NT2/D1 (cell line): Measurements from ENCODE around the gene AQR.

ENCODE experiments used
- YY1 ChIP-seq: IDR thresholded peaks from 2 replicates; pipeline ENCODE4 v1.6.1; 2011; ENCODE audit not compliant: insufficient read length, insufficient read depth
- ZNF274 ChIP-seq: IDR thresholded peaks from 2 replicates; pipeline ENCODE4 v1.6.1; 2011; ENCODE audit warnings: mild to moderate bottlenecking, low read depth, low read length

DNA sequence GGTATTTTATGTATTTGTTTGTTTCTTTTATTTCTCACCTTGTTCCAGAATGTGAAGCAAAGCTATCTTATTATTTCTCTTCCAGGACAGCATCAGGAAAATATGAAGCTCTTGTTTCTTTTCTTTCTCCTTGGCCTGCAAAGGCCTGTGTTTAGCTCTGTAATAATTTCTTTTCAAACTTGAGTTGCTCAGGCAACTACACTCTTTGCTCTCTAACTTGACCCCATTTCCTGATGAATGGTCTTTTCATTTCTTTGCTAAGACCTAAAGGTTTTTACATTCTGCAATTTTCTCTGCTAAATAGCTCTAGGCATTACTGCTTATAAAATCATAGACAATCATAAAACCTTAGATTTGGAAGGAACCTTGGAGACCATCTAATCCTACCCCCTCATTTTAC lies 44.7 kb upstream of the AQR start:
- TF ChIP-seq YY1, result no peak
- no peak for TF ChIP-seq ZNF274
